Measurements from ENCODE around the gene PLA2G4E.
A peak's percentile ranks its signal among the peaks of the same experiment; 100 is the strongest.

Gene PLA2G4E

DNA sequence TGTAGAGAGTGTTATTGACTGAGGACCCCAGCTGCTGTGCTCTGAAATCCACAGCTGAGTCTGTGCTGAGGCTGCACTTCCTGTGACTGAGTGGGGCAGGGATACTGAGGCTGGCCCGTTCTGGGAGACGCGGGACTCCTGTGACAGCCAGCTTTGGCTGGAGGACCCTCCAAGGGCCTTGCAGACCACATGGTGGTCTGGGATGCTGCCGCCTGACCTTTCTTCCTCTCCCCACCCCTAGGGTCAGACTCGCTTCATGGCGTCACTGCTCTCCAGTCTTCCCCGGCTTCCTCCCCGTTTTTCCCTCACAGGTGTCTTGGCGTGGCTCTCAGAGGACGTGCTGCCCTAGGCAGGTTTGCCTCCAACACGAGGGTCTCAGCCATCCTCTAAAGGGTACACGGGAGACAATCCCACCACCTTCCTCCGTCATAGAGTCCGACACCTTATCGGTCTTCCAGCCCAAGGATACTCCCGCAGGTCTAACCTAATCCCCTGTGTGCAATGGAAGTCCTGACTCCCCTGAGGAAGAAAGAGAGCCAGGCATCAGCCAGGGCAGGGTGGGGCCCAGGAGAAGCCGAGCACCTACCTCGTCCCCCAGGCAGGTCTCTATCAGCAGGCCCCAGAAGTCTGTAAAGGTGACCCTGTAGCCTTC lies 28.6 kb downstream of the PLA2G4E start:
- no peak for DNase-seq

DNA sequence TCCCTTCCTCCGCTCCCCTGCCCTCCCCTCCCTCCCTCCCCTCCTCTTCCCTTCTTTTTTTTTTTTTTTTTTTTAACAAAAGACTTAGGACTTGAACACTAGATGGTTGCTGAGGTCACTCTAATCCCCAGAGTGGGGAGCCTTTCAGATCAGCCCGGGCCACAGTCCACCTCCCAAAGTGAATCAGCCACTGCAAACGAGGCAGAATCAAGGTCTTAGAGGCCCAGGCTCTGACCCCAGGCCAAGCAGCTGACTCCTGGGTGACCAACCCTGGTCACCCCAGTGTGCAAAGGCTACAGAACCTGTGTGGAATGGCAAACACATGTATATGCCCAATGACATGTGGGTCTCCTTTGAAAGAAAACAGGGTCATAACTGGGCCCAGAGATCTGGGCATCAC lies 30.2 kb downstream of the PLA2G4E start:
- DNase-seq = no peak

DNA sequence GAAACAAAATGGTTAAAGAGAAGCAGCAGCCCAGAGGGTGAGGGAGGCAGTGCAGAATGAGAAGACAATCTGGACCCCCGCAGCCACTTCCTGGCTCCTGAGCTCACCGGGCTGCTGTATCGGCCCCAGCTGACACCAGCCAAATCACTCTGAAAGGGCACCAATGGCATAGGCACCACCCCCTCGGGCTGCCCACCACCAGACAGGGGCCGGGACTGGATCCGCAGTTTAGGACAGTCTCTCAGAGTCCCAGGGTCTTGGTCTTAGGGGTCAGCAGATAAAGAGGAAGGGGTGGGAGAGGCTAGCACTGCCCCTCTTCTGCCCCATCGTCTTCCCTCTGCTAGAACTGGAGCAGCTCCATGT lies 30.6 kb downstream of the PLA2G4E start:
- DNase-seq = no peak

DNA sequence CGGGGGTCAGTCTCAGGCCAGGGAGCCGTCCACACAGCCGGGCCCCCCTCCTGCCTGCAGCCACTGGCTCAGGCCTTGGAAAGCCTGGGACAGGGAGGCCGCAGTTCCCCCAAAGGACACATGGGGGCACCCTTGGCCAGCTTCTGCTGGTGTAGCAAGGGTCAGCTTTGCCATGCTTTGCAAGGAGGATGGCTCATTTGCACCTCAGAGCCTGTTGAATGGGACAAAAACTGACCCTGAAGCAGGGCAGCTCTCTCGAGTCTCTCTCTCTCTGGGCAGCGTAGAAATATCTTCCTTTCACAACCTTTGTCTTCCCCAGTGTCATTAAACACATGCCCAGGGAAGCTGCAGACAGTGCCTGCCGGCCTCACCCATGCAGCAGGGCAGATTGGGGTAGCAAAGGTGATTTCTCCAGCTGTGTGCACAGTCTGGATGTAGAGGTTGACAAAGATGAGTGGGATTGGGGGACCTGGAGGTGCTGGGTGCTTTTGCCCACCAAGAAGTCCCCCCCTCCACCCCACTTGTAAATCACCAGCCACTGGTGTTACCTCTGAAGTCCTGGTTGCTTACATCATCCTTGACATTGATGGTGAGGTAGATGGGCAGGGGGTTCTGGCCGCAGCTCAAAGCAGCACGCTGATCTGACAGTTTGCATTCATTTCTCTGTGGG lies 31.1 kb downstream of the PLA2G4E start:
- peak; percentile 92 to 96 for DNase-seq

DNA sequence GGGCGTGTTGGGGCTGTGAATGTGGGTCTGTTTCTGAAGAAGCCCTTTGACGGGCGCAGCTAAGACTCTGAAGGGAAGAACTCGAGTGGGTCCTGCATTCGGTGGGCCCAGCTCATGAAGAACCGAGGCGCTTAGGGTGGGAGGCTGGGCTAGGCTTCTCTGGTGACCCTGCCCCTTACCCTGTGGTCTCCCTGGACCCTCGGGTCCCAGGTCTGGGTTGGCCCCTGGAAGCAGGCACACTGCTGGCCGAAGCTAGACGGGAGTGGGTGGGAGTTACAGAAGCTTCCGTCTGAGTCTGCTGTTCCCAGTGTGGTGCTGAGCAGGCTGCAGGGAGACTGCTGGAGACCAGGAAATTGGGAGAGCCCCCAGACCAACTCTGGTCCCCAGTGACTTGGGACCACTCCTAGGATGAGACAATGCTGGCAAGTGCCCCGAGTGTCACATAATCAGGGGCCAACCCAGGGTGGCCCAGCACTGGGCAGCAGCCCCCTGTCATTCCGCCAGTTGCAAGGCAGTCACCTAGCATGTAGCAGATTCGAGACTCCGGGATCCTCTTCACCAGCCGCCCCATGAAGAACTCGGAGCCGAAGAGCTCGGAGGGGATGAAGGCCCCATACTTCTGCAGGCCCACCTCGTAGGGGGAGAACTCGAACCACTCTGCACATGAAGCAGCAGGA lies 31.8 kb downstream of the PLA2G4E start:
- no peak for DNase-seq

DNA sequence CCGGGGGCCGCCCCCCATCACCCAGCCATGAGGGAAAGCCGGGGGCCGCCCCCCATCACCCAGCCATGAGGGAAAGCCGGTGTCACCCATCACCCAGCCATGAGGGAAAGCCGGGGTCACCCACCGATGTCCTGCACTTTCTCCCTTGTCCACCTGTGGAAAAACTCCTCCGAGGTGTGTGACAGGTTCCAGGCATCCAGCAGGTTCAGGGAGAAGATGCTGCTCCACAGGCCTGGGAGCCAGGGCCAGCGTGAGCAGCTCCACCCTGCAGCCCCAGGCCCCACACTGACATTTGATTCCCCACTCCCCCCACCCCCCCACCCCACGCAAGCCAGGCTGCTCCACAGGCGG lies 32.9 kb downstream of the PLA2G4E start:
- DNase-seq = no peak

DNA sequence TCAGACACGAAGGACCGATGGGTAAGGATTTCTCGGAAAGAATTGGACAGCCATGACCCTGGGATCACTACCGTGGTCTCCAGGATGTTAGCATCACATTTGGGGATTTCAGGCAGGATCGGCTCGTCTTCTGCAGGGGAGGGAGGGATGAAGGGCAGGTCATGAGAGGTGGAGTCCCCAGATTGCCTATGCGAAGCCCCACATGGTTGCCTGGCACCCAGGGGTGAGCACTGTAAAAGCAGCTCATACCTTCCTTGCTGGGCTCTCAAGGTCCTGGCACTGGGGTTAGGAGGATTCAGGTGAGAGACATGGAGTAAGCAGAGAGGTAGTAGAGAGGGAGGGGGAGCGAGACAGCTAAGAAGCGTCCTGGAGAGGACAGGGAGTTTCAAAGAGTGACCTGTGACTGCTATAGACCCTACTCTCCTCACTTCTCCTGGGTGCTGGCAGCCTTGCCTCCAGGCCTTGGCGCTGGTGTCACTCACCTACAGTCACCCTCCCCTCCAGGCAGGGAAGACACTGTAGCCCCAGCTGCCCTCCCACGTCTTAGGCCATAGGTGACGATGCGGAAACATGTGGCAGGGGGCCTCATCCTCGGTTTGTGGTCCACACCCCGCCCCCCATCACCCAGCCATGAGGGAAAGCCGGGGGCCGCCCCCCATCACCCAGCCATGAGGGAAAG lies 33.5 kb downstream of the PLA2G4E start:
- no peak for DNase-seq

DNA sequence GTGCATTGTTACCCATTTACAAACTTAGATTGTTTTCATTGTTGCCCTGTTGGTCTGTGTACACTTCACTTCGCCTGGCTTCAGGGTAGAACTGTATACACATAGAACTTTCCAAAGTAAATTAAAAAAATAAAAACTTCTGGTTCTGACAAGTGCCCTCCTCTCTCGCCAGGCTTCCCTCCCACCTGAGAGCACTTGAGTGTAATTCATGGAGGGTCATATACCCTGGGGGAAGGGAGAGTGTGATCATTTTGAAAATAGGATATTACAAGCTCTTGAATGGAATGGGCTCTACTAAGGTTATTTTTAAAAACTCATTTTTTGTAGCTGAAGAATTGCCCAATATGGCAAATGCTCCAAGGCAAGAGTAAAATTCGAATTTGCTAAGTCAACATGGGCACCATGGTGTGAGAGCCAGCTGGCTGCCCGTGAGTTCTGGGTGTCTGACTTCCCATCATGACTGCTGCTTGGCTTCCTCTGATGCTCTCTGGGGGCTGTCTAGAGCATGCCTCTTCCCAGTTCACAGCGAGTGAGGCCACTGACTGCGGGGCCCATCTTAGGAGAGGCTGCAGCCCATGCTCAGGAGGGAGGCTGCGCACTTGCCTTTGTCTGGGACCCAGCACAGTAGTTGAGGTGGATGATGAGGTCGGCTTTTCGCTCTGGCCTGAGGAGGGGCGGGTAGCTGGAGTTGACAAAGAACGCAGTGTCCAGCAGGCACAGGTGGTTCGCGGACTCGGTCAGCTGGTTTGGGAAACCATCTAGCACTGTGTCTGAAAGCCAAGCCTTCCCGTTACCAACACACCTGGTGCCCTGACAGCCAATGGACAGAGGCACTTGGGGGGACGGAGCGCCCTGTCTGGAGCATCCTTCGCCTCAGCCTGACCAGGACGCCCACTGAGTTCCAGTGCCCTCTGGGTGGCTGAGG lies 35.3 kb downstream of the PLA2G4E start:
- no peak for DNase-seq

DNA sequence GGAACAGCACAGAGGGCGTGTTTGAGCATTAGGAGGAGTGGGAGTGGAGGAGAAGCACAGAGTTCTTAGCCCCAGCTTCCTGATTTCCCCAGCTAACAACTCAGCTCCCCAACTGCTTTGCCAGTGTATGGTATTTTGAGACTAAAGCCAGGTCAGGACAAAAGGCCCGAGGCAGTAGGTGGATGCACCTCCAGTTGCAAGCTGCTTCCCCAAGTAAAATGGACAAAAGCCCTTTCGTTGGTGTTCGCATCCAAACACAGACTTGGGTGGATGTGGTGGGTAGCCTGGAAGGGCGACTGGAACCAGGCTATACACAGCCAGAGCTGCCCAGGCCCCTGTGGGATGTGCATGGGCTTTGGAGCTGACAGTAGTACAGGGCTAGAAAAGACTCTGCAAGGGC lies 36.2 kb downstream of the PLA2G4E start:
- no peak for DNase-seq

DNA sequence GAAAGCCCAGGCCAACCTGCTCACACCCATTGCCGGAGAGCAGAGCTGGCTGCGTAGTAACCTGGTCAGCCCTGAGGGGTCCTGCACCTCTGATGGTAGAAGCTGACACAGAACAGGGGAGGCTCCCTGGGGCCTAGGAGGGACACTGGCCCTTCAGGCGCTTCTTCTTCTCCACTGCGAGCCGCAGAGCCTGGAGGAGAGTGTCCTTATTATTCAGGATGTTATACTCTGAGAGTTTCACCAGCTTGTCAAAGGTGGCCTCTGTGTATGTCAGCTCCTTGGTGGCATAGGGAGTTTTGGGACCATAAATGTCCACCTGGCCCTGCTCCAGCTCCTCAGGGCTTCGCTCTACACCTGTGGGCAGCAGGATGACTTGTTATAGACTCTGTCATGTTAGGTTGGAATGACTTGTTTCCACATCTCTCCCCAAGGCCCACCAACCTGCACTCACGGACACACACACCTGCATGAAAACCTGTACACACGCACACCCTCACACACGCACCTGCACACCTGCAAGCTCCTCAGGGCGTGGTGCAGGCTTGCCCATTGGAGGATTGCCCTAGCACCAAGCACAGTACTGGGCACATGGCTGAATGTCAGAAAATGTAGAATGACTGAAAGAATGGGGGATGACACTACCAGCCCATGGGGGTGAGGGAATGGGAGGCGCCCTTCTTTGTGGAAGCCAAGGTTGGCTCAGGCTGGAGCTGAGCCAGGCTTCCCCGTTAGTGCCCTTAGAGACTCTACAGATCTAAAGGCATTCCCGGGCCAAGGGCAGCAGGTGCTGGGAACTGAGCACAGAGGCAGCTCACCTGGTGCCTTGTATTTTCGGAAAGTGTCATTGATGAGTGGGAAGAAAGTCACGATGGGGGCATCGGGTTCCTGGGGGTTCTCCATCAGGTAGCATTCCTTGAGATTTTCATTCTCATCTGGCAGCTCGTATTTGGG lies 36.9 kb downstream of the PLA2G4E start:
- DNase-seq = no peak

DNA sequence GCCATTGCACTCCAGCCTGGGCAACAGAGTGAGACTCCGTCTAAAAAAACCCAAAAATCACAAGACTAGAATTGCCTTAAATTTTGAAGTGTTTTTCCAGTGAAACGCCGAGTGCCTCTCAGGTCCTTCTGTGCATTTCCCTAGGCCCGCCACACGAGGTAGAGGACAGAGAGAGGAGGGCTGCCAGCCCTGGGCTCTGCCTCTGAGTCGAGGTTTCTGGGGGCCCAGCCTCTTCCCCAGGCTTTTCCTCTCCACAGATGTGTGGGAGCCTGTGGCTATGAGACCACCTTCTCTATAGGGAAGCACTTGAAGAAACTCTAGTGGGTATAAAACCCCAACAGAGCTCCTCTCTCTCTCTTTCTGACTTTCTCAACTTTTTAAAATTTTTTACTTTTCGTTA lies 37.6 kb downstream of the PLA2G4E start:
- DNase-seq = no peak

DNA sequence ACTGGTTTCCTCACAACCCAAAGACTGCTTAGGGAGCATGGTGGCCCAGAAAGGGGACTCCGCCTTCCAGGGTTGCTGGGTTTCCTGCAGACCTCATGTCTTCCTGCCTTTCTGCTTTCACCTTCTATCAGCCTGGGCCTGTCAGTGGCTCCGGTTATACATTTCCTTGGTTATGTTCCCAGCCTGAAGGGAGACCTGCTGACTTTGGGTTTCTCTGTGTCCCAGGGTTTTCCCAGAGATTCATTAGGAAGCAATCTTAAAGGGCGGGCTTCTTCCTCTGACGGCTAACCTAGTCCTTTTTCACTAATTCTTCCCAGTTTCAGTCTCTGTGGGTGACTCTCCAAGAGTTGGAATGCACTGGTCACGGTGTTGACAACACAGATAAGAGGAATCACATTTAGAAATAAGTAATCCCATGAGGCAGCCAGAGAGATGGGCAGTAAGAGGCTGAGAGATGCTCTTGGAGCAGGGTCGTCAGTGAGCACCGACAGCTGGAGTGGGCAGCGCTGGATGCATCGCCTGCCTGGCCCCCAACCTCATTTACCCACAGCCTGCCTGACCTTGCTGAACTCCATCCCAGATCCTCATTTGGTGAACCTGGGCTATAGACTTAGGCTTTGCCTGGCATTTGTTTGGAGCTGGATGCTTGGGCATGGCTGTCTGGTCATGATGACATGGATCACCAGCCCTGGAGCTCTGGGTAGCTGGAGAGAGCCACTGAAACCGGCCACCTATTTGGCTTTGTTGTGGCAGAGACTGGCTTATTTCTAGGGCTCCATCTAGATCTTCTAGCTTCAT lies 38.5 kb downstream of the PLA2G4E start:
- no peak for DNase-seq

DNA sequence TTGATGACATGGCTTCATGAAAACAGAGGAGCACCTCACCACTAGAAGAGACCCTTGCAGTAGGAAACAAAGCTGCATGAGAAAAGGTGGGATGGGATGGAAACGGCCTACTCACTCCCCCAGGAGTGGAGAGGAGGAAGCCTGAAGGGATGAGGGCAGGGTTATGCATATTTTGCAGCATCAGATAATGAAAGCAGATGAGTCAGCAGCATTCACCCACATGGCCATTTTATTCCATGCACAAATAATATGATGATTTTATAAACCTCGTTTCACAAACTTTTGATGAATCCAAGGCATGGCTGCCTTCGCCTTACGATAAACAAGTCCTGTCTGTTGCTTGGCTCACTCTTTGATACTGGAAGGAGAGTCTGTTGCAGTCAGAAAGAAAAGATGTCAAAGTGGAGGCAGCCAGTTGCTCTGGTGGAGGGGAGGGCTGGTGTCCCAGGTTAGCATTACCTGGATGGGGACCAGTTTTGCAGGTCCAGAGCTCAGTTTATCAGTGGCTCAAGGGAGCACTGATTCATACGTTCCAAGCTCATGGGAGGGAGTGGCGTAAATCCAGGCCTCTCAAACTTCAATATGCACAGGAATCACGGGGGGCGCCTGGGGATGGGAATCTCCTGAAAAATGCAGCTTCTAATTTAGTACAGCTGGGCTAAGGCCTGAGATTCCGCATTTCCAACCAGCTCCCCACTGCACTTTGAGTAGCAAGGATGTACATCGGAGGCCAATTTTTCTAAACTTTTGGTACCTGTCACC lies 39.3 kb downstream of the PLA2G4E start:
- DNase-seq = no peak

DNA sequence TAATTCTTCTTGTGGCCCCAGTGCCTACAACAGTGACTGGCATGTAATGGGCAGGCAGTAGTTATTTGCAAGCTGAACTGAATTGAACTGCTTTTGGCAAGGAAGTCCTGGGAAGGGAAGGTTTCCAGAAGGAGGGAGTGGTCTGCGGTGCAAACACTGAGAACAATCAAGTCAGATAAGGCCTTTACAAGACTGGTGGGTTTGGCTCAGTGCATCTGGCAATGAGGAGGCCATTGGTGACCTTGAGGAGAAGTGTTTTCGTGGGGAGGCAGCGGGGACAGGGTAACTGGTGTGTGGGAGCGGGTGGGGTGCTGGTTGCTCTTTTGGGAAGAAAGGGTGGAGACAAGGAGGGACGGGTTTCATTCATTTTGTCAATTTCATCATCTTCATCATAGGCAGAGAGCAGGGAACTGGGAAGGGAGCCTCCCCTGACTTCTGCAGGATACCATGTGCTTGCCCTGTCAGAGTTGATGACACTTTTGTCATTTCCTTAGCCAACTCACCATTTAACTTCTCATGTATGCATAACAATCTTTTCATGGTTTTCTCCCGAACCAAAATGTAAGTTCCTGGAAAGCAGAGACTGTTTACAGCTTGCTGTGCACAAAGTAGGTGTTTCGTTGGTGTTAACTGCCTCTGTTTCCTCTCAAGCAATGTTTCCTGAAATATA lies 40.1 kb downstream of the PLA2G4E start:
- DNase-seq = no peak

DNA sequence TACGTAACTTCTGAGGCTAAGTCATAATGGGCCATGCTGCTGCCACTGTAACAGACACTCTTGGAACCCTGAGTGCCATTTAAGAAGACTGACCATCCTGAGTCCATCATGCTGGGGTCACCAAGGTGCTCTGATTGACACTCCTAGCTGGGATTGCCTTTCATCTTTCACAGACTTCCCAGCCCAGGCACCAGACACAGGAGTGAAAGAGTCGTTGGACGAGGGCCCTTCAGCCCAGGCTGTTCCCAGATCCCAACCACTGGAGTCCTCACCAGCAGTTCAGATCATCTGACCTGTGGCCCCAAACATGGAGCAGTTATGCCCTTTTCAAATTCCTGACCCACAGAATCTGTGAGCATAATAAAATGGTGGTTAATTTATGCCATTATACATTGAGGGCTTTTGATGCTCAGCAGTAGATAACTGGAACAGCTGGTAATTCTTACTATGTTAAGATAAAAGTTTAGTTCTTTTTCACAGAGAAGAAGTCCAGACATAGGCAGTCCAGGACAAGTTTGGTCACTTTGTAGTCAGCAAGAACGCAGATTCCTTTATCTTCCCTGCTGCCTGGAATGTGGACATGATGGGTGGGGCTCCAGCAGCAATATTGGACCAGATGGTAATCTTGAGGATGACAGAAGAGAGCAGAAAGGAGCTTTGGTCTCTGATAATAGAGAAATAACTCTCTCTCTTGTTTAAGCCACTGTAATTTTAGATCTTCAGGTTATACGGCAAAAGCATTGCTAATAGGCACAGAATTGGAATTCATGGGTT lies 41.2 kb downstream of the PLA2G4E start:
- no peak for DNase-seq

DNA sequence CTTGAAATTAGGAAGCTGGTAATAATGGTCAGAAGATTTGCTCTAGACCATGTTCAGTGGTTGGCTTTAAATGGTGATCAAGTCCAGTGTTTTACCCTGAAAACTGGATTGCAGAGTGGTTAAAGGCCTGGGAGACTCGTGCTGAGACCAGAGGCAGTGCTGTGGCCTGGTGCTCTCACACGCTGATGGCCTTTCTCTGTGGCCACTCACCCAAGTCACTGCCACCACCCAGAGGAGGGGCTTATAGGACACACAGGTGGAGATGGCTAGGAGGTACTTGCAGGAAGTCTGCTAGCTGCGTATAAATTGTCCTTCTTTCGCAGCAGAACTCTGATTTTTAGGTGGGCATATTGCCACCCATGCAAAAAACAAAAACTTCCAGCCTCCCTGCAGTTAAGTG lies 42.3 kb downstream of the PLA2G4E start:
- no peak for DNase-seq

DNA sequence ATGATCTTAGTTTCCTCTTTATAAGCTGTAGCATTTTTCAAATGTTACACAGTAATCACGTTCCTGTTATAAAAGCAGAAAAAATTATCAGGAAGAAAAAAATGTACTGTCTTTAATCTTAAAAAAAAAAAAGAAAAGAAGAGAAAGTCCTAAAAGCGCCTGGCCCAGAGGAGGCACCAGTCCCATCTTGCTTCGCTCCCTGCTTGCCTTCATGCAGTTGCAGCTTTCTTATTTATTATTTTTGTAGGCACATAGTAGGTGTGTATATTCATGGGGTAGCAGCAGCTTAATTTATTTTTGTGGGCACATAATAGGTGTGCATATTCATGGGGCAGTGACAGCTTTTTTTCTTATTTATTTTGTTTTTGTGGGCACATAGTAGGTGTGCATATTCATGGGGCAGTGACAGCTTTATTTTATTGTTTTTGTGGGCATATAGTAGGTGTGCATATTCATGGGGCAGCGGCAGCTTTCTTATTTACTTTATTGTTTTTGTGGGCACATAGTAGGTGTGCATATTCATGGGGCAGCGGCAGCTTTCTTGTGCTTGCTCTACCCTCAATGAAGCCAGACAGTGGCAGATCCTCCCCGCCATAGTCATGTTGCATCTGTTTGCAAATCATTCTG lies 43.0 kb downstream of the PLA2G4E start:
- DNase-seq = no peak

DNA sequence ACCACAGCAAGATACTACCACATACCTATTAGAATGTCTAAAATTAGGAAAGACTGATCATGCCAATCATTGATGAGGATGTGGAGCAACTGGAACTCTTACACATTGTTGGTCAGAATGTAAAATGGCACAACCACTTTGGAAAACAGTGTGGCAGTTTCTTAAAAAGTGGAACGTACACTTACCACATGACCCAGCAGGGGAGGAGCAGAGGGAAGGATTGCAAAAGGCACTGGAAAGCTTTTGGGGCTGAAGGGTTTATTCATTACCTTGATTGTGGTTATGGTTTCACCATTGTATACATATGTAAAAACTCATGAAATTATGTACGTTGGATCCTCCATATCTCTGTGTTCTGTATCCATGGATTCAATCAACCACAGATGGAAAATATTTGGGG lies 45.2 kb downstream of the PLA2G4E start:
- no peak for DNase-seq
